ENCODE measurements around the gene GALM.

GALM gene

GRCh38 chr2:38771632-38772031 lies 105.7 kb downstream of the GALM start:
- Histone ChIP-seq H3K4me1 (ENCODE audit: low read length) (no peaks in the 10 kb centered on the region), H3K4me3 (ENCODE audit: low read length) (no peak overlapping the region), H3K79me2 (ENCODE audit: low read length) (no peaks in the 10 kb centered on the region), H3K9ac (ENCODE audit: low read length) (no peak overlapping the region), H3K4me2 (ENCODE audit: low read length) (no peak overlapping the region), H3K36me3 (replicated peaks; ENCODE audit: low read depth, low read length) (no peaks in the 10 kb centered on the region), H4K20me1 (ENCODE audit: insufficient read depth, low read length) (no peaks in the 10 kb centered on the region), H3K9me3 (ENCODE audit: insufficient read depth, low read length) (no peaks in the 10 kb centered on the region), H3K27me3 (ENCODE audit: low read depth, low read length) (no peaks in the 10 kb centered on the region; the same call in 1 of the 2 replicates), H3K27ac (ENCODE audit: low read length) (no peak overlapping the region), H2AFZ (ENCODE audit: low read depth, low read length) (no peak overlapping the region)
- TF ChIP-seq EZH2phosphoT487 (IDR thresholded peaks at IDR 0.05; ENCODE audit: low read depth) (no peak), CTCF (IDR thresholded peaks at IDR 0.05; ENCODE audit: low read depth, low read length) (no peak)

GRCh38 chr2:38775097-38775920 lies 109.4 kb downstream of the GALM start:
- Histone ChIP-seq H3K27ac (ENCODE audit: low read length) (no peak overlapping the region), H3K9me3 (ENCODE audit: insufficient read depth, low read length) (no peaks in the 10 kb centered on the region), H3K4me3 (ENCODE audit: low read length) (no peak overlapping the region), H3K4me2 (ENCODE audit: low read length) (no peak overlapping the region), H3K27me3 (ENCODE audit: low read depth, low read length) (no peaks in the 10 kb centered on the region; the same call in 1 of the 2 replicates), H4K20me1 (ENCODE audit: insufficient read depth, low read length) (no peaks in the 10 kb centered on the region), H3K79me2 (ENCODE audit: low read length) (peaks cover 14% of the 10 kb centered on the region), H3K4me1 (ENCODE audit: low read length) (peaks cover 4% of the 10 kb centered on the region; the same call in 1 of the 2 replicates), H3K9ac (ENCODE audit: low read length) (no peak overlapping the region), H2AFZ (ENCODE audit: low read depth, low read length) (no peak overlapping the region), H3K36me3 (replicated peaks; ENCODE audit: low read depth, low read length) (no peaks in the 10 kb centered on the region)
- TF ChIP-seq EZH2phosphoT487 (IDR thresholded peaks at IDR 0.05; ENCODE audit: low read depth) (no peak), CTCF (IDR thresholded peaks at IDR 0.05; ENCODE audit: low read depth, low read length) (no peak)

- Histone ChIP-seq H3K36me3 (replicated peaks; ENCODE audit: low read depth, low read length) (no peaks in the 10 kb centered on the region), H4K20me1 (ENCODE audit: insufficient read depth, low read length) (no peaks in the 10 kb centered on the region), H3K9me3 (ENCODE audit: insufficient read depth, low read length) (no peaks in the 10 kb centered on the region), H3K9ac (ENCODE audit: low read length) (no peak overlapping the region), H3K4me2 (ENCODE audit: low read length) (no peak overlapping the region), H3K4me3 (ENCODE audit: low read length) (no peak overlapping the region), H2AFZ (ENCODE audit: low read depth, low read length) (no peak overlapping the region), H3K79me2 (ENCODE audit: low read length) (peaks cover 14% of the 10 kb centered on the region), H3K27me3 (ENCODE audit: low read depth, low read length) (no peaks in the 10 kb centered on the region; the same call in 1 of the 2 replicates), H3K27ac (ENCODE audit: low read length) (no peak overlapping the region), H3K4me1 (ENCODE audit: low read length) (peaks cover 4% of the 10 kb centered on the region; the same call in 1 of the 2 replicates)
- no peak for TF ChIP-seq CTCF (IDR thresholded peaks at IDR 0.05; ENCODE audit: low read depth, low read length)
- no peak for TF ChIP-seq EZH2phosphoT487 (IDR thresholded peaks at IDR 0.05; ENCODE audit: low read depth)
These were observed 110.0 kb downstream of the GALM start for GRCh38 chr2:38775921-38776225.

GRCh38 chr2:38776531-38776930 lies 110.6 kb downstream of the GALM start:
- no peak overlapping the region for H3K9ac ChIP-seq (ENCODE audit: low read length)
- H2AFZ ChIP-seq (ENCODE audit: low read depth, low read length) = no peak overlapping the region
- peaks cover 4% of the 10 kb centered on the region; the same call in 1 of the 2 replicates for H3K4me1 ChIP-seq (ENCODE audit: low read length)
- TF ChIP-seq EZH2phosphoT487 (IDR thresholded peaks at IDR 0.05; ENCODE audit: low read depth) (no peak), CTCF (IDR thresholded peaks at IDR 0.05; ENCODE audit: low read depth, low read length) (no peak)
- H3K4me3 ChIP-seq (ENCODE audit: low read length) = no peak overlapping the region
- H3K27me3 ChIP-seq (ENCODE audit: low read depth, low read length) = no peaks in the 10 kb centered on the region; the same call in 1 of the 2 replicates
- H4K20me1 ChIP-seq (ENCODE audit: insufficient read depth, low read length) = no peaks in the 10 kb centered on the region
- H3K79me2 ChIP-seq (ENCODE audit: low read length) = peaks cover 14% of the 10 kb centered on the region
- H3K9me3 ChIP-seq (ENCODE audit: insufficient read depth, low read length) = no peaks in the 10 kb centered on the region
- no peak overlapping the region for H3K4me2 ChIP-seq (ENCODE audit: low read length)
- H3K36me3 ChIP-seq (replicated peaks; ENCODE audit: low read depth, low read length) = peaks cover 5% of the 10 kb centered on the region
- no peak overlapping the region for H3K27ac ChIP-seq (ENCODE audit: low read length)

Measured in OCI-LY3 (cell line).